GM18907 (cell line): Measurements from ENCODE around the gene ZNF503.

ENCODE experiments used
- ATAC-seq: cut with Tn5 transposase; IDR thresholded peaks from one replicate; pipeline ENCODE4 v1.9.1; 2021; ENCODE audit warnings: mild to moderate bottlenecking, moderate library complexity; ENCODE audit not compliant: unreplicated experiment

ZNF503 gene

GRCh38 chr10:75432176-75432575, 30.6 kb upstream of the ZNF503 start:
- no peak for ATAC-seq

- peak; percentile 47 for ATAC-seq
These were observed 29.9 kb upstream of the ZNF503 start, which contains the start of gene LRMDA for GRCh38 chr10:75431180-75432111. Gene LRMDA (plus strand): TSS chr10:75431624.

GRCh38 chr10:75430000-75430763, 28.6 kb upstream of the ZNF503 start:
- no peak for ATAC-seq

GRCh38 chr10:75429159-75429827, 27.7 kb upstream of the ZNF503 start:
- ATAC-seq: no peak

- ATAC-seq: no peak
These were observed 27.0 kb upstream of the ZNF503 start for GRCh38 chr10:75428434-75429158.

GRCh38 chr10:75427951-75428350, 26.4 kb upstream of the ZNF503 start:
- no peak for ATAC-seq

- ATAC-seq: no peak
These were observed 25.3 kb upstream of the ZNF503 start for GRCh38 chr10:75426880-75427279.

- ATAC-seq: no peak
These were observed 23.9 kb upstream of the ZNF503 start for GRCh38 chr10:75425291-75426079.

- ATAC-seq: no peak
These were observed 23.0 kb upstream of the ZNF503 start for GRCh38 chr10:75424571-75424970.

- ATAC-seq: no peak
These were observed 21.3 kb upstream of the ZNF503 start for GRCh38 chr10:75422913-75423312.

- ATAC-seq: no peak
These were observed 17.1 kb upstream of the ZNF503 start for GRCh38 chr10:75418712-75419111.

GRCh38 chr10:75418293-75418692, 16.7 kb upstream of the ZNF503 start:
- no peak for ATAC-seq

GRCh38 chr10:75417522-75417927, 16.0 kb upstream of the ZNF503 start:
- ATAC-seq: no peak

GRCh38 chr10:75414527-75414926, 13.0 kb upstream of the ZNF503 start:
- ATAC-seq: no peak

- ATAC-seq: no peak
These were observed 8.8 kb upstream of the ZNF503 start for GRCh38 chr10:75410132-75411005.

- no peak for ATAC-seq
These were observed 7.6 kb upstream of the ZNF503 start for GRCh38 chr10:75408911-75409885.

GRCh38 chr10:75408509-75408875, 6.9 kb upstream of the ZNF503 start:
- ATAC-seq: no peak
